ENCODE results near the gene ASTN2. TPM values are rescaled to one million over a fixed set of nuclear protein-coding genes. Genes with fewer than 3 reads are reported as not detected.

Gene ASTN2
- polyA plus RNA-seq, 1 donor from 2014 or later: 6.8 TPM

- TF ChIP-seq, protein P1, sequence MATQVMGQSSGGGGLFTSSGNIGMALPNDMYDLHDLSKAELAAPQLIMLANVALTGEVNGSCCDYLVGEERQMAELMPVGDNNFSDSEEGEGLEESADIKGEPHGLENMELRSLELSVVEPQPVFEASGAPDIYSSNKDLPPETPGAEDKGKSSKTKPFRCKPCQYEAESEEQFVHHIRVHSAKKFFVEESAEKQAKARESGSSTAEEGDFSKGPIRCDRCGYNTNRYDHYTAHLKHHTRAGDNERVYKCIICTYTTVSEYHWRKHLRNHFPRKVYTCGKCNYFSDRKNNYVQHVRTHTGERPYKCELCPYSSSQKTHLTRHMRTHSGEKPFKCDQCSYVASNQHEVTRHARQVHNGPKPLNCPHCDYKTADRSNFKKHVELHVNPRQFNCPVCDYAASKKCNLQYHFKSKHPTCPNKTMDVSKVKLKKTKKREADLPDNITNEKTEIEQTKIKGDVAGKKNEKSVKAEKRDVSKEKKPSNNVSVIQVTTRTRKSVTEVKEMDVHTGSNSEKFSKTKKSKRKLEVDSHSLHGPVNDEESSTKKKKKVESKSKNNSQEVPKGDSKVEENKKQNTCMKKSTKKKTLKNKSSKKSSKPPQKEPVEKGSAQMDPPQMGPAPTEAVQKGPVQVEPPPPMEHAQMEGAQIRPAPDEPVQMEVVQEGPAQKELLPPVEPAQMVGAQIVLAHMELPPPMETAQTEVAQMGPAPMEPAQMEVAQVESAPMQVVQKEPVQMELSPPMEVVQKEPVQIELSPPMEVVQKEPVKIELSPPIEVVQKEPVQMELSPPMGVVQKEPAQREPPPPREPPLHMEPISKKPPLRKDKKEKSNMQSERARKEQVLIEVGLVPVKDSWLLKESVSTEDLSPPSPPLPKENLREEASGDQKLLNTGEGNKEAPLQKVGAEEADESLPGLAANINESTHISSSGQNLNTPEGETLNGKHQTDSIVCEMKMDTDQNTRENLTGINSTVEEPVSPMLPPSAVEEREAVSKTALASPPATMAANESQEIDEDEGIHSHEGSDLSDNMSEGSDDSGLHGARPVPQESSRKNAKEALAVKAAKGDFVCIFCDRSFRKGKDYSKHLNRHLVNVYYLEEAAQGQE (IDR thresholded peaks at IDR 0.05; ENCODE audit: borderline replicate concordance): no peak
- TF ChIP-seq POLR2AphosphoS5 (IDR thresholded peaks at IDR 0.05) (no peak), EP300 (conservative IDR thresholded peaks at IDR 0.05; ENCODE audit: poor library complexity, severe bottlenecking) (no peak), RAD21 (conservative IDR thresholded peaks at IDR 0.05) (no peak), MXI1 (conservative IDR thresholded peaks at IDR 0.05; ENCODE audit: poor library complexity, severe bottlenecking) (no peak), SMC3 (conservative IDR thresholded peaks at IDR 0.05; ENCODE audit: poor library complexity) (no peak), CTCF (IDR thresholded peaks at IDR 0.05; ENCODE audit: poor library complexity, severe bottlenecking) (no peak), EZH2 (IDR thresholded peaks at IDR 0.05; ENCODE audit: borderline replicate concordance, insufficient read depth, low read length, poor library complexity, severe bottlenecking) (no peak), TAF1 (IDR thresholded peaks at IDR 0.05; ENCODE audit: low read depth) (no peak)
- Histone ChIP-seq H3K79me2 (replicated peaks; ENCODE audit: insufficient read depth, low read length) (no peaks in the 10 kb centered on the region), H3F3A (ENCODE audit: insufficient read depth, low read length, poor library complexity, severe bottlenecking) (no peaks in the 10 kb centered on the region), H3K27me3 (ENCODE audit: insufficient read depth, low read depth, low read length) (no peaks in the 10 kb centered on the region), H3K36me3 (ENCODE audit: insufficient read depth, low read length) (no peaks in the 10 kb centered on the region), H3K9me3 (ENCODE audit: low read length) (no peaks in the 10 kb centered on the region), H3K9me2 (ENCODE audit: insufficient read depth, low read length) (no peaks in the 10 kb centered on the region), H3K4me3 (ENCODE audit: low read length) (no peak overlapping the region), H2AFZ (ENCODE audit: low read depth, low read length) (no peak overlapping the region), H3K9ac (ENCODE audit: low read length) (no peak overlapping the region), H3K27ac (ENCODE audit: low read length) (no peak overlapping the region), H3K4me2 (ENCODE audit: low read length) (no peak overlapping the region), H4K20me1 (ENCODE audit: insufficient read depth) (no peaks in the 10 kb centered on the region)
Observed at GRCh38 chr9:116379821-116380220, 1035.0 kb downstream of the ASTN2 start.

DNA sequence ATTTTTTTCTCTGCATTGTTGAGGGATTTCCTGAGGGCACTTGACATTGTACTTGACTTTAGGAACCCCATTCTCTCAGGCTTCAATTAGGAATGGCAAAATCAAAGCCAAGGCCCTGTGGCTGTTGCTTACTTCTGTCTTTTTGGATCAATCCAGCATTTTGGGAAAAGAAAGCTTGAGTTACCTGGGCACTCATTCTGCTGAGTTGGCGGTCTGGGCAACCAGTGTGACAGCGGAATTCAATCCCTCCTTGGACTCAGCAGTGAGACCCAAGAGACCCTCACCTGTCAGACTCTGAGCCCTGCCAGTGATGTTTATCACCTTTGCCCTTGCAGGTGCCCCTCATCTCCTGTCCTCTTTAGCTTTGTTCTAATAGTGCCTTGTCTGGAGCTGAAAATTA, 1036.0 kb downstream of the ASTN2 start:
- no peak overlapping the region for H3K27ac ChIP-seq (ENCODE audit: low read length)
- no peaks in the 10 kb centered on the region for H3K79me2 ChIP-seq (replicated peaks; ENCODE audit: insufficient read depth, low read length)
- no peaks in the 10 kb centered on the region for H3K9me3 ChIP-seq (ENCODE audit: low read length)
- no peaks in the 10 kb centered on the region for H4K20me1 ChIP-seq (ENCODE audit: insufficient read depth)
- H3K9ac ChIP-seq (ENCODE audit: low read length): no peak overlapping the region
- H3K9me2 ChIP-seq (ENCODE audit: insufficient read depth, low read length): no peaks in the 10 kb centered on the region
- no peaks in the 10 kb centered on the region for H3F3A ChIP-seq (ENCODE audit: insufficient read depth, low read length, poor library complexity, severe bottlenecking)
- no peaks in the 10 kb centered on the region for H3K36me3 ChIP-seq (ENCODE audit: insufficient read depth, low read length)
- no peak overlapping the region for H3K4me3 ChIP-seq (ENCODE audit: low read length)
- no peaks in the 10 kb centered on the region for H3K27me3 ChIP-seq (ENCODE audit: insufficient read depth, low read depth, low read length)
- H3K4me2 ChIP-seq (ENCODE audit: low read length): no peak overlapping the region
- H2AFZ ChIP-seq (ENCODE audit: low read depth, low read length): no peak overlapping the region
- TF ChIP-seq, protein P1 (IDR thresholded peaks at IDR 0.05; ENCODE audit: borderline replicate concordance): no peak
- TF ChIP-seq TAF1 (IDR thresholded peaks at IDR 0.05; ENCODE audit: low read depth) (no peak), RAD21 (conservative IDR thresholded peaks at IDR 0.05) (no peak), SMC3 (conservative IDR thresholded peaks at IDR 0.05; ENCODE audit: poor library complexity) (no peak), EZH2 (IDR thresholded peaks at IDR 0.05; ENCODE audit: borderline replicate concordance, insufficient read depth, low read length, poor library complexity, severe bottlenecking) (no peak), EP300 (conservative IDR thresholded peaks at IDR 0.05; ENCODE audit: poor library complexity, severe bottlenecking) (no peak), CTCF (IDR thresholded peaks at IDR 0.05; ENCODE audit: poor library complexity, severe bottlenecking) (no peak), POLR2AphosphoS5 (IDR thresholded peaks at IDR 0.05) (no peak), MXI1 (conservative IDR thresholded peaks at IDR 0.05; ENCODE audit: poor library complexity, severe bottlenecking) (no peak)
